Activated CD8-positive, alpha-beta memory T cell treated with anti-CD3 and anti-CD28 coated beads for 24 hours (primary cell): ENCODE measurements around the gene CD9.

Source experiments
- DNase-seq: peaks from one replicate; pipeline ENCODE4 v3.0.0-alpha.2; 2020

CD9 gene

GRCh38 chr12:6250343-6250742, 50.1 kb downstream of the CD9 start:
- no peak for DNase-seq

DNA sequence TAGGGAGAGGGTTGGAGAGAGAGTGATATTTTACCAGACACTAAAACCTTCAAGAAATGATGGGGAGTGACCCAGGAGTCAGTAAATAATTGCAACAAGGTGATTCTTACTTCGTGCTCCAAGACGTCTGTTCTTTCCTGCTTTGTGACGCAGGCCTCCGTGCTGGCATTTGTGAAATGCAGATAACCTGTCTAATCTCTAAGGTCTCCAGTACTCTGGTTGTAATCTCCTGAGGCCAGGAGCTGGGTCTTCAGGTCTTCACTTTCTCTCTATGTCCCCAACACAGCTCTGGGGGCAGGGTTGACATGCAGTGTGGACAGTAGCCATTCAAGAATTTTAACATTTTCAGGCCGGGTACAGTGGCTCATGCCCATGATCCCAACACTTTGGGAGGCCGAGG, 53.1 kb downstream of the CD9 start:
- DNase-seq = no peak

GRCh38 chr12:6254491-6254890, 54.3 kb downstream of the CD9 start:
- DNase-seq = no peak

GRCh38 chr12:6257007-6257406, 56.8 kb downstream of the CD9 start:
- DNase-seq = no peak

DNA sequence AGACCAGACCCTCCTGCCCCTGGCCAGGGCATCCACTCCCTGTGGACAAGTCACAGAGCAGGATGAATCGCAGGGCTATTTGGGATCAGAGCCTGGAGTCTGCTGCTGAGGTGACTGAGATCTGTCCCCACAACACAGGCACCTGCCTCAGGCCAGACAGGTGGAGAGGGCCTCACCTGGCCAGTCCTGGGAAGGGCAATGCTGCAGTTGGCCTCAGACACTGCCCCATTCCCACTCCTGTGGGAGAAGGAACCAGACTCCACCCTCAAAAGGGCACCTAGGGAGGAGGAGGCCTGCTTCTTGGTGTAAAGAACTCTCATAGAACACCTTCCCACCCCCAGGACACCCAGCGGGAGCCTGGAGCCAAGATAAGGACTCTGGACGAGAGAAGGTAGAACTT, 62.0 kb downstream of the CD9 start:
- DNase-seq = no peak

GRCh38 chr12:6262623-6263022, 62.4 kb downstream of the CD9 start:
- DNase-seq = no peak

DNA sequence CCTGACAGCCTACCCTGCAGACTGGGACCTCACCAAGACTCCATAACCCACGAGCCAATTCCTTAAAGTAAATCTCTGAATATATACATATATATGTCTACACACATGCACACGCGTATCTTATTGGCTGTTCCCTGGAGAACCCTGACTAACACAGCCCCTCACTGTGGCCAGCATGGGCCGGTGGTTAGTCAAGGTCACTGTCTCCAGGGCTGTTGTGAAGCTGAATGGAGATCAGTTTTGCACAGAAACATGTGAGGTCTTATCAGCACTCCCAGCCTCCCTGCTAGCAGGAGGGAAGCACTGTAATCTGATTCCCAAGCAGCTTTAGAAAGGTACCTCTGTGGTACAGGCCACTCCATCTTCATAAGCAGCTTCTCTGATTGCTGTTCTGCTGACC, 63.7 kb downstream of the CD9 start:
- no peak for DNase-seq

DNA sequence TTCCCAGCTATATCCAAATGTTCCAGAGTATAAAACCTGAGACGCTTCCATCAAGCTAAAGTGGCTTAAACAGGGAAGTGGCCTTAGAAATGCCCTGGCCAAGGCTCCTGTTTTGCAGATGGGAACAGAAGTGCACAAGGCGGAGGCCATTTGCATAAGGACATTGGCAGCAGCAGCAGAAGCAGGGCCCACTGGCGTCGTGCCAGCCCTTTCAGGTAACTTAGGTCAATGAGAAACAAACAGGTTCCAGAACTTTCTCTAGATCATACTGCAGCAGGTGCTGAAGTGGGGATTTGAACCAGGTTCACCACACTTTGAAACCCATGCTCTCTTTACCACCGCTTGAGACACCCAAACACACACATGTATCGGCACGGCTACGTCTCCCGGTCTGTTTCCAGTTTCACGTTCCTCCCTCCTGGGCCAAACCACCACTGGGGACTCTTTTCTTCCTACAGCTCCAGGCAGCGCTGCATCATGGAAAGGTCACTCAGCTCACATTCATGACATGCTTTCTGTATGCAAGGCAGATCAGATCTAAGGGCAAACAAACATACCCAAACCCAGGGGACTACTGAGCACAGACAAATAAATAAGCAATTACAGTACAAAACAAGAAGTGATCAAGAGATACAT, 64.3 kb downstream of the CD9 start:
- DNase-seq = no peak

- no peak for DNase-seq
These were observed 64.8 kb downstream of the CD9 start for GRCh38 chr12:6265038-6265405.

- no peak for DNase-seq
These were observed 66.4 kb downstream of the CD9 start for GRCh38 chr12:6266541-6266966.

GRCh38 chr12:6266971-6267721, 66.9 kb downstream of the CD9 start:
- peak; percentile 72 for DNase-seq

- DNase-seq = no peak
These were observed 68.4 kb downstream of the CD9 start for GRCh38 chr12:6268484-6269157.

DNA sequence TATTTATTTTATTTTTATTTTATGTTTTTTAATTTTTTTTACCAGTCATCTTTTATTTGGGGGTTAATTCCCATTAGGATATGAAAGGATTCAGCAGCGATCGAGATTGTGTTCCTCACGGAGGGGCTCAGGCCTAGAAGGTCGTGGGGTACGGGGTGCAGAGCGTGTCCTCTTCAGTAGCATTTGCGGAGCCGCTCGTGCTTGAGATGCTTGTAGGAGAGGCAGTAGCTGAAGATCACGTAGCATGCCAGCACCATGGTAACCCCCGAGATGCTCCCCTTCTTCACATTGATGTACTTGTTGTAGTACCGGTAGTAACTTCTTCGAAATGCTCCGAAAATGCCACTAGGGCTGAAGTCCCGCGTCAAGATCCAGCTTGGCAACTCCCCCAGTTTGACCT, 69.8 kb downstream of the CD9 start:
- no peak for DNase-seq

GRCh38 chr12:6271281-6271680, 71.1 kb downstream of the CD9 start:
- DNase-seq = no peak

DNA sequence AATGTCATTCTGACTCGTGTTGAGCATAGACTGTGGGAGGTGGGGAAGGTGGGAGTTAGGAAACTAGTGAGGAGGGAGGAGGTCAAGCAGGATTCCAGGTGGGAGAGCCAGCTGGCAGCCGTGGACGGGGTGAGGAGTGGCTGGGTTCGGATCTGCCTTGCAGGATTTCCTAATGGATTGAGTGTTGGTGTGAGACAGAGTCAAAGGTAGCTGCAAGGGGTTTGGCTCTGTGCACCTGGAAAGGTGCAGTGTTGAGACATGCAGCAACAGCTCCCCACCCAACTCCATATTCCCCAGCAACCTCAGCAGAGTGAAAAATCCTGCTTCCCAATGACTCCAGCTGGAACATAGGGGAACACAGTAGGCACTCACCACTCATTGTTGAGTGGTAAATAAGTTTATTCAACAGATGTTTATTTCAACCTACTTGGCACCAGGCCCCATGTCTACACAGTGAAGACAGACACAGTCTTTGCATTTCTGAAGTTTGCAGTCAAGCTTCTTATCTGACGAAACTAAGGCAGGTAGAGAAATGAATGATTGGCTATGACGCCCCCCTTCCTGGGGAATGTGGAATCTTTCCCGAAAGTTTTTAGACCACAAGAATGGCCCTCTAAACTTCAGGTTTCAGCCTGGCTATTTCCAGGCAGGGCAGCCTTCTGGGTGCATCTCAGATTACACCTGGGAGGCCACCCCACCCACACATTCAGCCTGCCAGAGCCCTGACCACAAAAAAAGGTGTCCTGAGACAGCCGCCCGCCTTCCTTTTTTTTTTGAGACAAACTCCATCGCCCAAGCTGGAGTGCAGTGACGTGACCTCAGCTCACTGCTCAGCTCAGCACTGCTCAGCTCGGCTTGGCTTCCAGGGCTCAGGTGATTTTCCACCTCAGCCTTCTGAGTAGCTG, 72.4 kb downstream of the CD9 start:
- no peak for DNase-seq

- no peak for DNase-seq
These were observed 73.0 kb downstream of the CD9 start for GRCh38 chr12:6273205-6273540.

DNA sequence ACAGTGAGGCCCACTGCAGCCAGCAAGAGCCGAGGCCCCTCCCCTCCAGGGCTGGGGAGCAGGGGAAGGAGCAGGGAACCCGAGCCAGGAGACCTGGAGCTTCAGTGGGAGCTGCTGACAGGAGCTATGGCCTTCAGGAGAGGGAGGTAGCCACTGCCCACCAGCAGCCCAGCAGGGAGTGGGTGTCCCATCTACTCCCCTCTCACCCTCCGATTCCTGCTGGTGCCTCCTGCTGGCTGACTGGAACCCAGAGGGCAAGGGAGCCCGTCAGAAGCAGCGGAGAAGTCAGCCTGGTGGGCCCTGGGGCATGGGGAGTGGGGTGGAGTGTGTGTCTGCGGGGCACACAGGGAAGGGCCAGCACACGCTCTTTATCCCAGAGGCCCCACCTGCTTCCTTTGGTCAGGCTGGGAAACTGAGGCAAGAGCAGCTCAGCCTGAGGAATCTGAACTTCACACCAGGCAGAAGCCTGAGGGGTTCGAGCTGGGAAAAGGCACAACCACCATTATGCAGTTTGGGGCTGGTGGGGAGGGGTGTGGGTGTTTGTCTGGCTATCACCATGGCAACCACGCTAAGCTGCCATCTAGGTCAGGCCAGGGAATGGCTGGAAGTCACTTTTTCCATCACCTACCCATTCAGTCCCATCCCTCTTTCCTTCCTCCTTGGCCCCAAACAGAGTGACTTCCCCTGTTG, 73.5 kb downstream of the CD9 start:
- no peak for DNase-seq

- no peak for DNase-seq
These were observed 74.3 kb downstream of the CD9 start for GRCh38 chr12:6274231-6275221.

DNA sequence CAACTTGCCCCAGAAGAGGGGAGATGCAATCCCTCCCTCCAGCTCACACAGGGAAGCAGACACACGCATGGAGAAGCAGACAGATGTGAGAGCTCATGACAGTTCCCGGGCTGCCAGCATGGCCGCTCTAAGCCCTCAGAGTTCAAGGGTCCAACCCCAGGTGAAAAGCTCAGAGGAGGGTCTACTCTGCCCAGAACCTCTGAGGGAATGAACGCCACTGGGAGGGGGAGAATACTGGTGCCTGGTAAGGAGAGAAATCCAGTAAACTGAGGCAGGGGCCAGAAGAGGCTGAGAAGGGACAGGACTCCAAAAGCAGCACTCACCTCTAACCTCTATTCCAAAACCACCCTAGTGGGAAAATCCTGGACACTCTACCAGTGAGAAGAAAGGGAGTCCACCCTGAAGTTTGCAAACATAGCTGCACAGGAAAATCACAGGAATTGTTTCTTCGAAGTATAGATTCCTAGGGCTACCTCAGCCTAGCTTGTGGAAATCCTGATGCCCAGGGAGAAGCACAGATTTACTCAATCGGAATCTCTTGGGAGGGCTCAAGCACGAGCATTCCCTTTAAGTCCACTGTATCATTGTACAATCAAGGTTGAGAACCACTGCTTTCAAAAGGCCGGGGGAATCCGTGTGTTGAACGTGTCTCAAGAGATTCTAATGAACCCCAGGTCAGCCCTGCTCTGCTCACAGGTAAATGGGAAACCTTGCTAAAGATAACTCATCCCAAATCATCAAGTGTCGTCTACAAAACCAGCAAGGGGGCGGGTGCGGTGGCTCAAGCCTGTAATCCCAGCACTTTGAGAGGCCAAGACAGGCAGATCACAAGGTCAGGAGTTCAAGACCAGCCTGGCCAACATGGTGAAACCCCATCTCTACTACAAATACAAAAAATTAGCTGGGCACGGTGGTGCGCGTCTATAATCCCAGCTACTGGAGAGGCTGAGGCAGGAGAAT, 76.0 kb downstream of the CD9 start:
- DNase-seq = no peak

DNA sequence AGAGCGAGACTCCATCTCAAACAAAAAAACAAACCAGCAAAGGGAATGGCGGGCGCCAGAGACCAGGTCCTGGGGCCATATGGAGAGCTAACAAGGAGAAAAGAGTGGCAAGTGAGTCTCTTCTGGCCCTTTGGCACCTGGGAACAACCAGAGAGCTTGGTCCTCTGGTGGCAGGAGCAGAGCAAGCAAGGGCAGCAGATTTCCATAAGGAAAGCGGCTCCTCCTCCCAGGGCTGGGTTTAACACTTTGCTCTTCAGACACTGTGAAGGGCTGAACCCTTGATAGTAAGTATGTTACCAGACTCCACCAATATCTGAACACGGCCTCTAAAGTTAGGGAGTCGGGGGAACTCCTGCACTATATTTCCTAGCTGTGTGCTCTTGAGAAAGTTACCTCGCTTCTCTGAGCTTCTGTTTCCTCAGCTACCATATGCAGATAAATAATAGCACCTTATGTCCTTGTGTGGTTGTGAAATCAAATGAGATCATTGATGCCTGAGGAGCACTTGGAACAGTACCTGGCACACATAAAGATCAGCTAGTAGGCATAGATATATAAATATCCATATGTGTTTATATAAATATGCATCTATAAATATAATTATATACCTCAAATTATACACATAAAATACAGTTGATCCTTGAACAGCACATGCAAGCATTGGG, 76.9 kb downstream of the CD9 start:
- no peak for DNase-seq
